HG02870 (cell line): ENCODE data around the gene COLEC12.
"Not testable (repeated sequence)": the region's sequence is repeated elsewhere in the genome, so short reads cannot be mapped to it uniquely, and the experiment has no call there.

Experiments
- ATAC-seq: cut with Tn5 transposase; IDR thresholded peaks from one replicate; pipeline ENCODE4 v1.9.1; 2021; ENCODE audit warnings: mild to moderate bottlenecking, moderate library complexity; ENCODE audit not compliant: unreplicated experiment

The COLEC12 gene

GRCh38 chr18:415617-416612, 84.6 kb downstream of the COLEC12 start:
- no peak for ATAC-seq

GRCh38 chr18:415047-415446, 85.5 kb downstream of the COLEC12 start:
- ATAC-seq: no peak

DNA sequence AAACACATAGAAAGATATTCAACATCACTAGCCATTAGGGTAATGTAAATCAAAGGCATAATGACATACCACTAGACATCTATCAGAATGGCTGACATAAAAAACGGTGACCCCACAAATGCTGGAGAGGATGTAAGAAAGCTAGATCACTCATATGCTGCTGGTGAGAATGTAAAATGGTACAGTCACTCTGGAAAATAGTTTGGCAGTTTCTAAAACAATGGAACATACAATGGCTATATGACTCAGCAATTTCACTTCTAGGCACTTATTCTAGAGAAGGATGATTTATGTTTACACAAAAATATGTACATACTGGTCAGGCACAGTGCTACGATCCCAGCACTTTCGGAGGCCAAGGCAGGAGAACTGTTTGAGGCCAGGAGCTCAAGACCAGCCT, 87.3 kb downstream of the COLEC12 start:
- no peak for ATAC-seq

DNA sequence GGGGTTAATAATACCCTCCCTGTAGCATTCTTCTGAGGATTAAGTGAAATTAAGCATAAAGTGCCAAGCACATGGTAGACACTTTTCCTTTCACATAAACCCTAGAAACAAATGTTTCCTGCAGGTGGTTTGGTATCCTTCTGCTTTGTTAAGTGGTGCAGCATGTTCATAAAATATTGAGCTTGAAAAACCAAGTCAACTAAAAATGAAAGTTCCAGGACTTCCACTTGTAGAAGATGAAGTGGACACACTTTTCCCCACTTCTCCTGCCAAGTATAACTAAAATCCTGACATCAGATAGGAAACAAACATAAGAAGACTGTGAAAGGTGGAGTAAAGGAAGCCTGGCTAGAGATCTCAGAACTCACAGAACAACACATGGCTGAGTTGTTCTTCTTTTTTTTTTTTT, 90.5 kb downstream of the COLEC12 start:
- ATAC-seq: no peak

- no peak for ATAC-seq
Observed at GRCh38 chr18:408367-408766, 92.1 kb downstream of the COLEC12 start.

- ATAC-seq: no peak
Observed at GRCh38 chr18:407626-408224, 92.8 kb downstream of the COLEC12 start.

DNA sequence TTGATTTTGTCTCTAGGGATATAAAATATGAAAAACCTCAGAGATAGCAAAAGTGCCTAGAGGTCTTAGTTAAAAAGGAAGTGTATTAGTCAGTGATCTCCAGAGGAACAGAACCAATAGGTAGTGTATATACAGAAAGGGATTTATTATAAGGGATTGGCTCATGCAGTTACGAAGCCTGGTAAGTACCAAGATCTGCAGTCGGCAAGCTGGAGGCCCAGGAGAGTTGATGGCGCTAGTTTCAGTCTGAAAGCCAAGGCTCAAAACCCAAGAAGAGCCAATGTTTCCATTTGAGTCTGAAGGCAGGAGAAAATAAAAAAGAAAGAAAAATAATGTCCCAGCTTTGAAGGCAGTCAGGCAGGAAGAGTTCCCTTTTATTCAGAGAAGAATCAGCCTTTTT, 93.3 kb downstream of the COLEC12 start:
- ATAC-seq: no peak

GRCh38 chr18:406677-407076, 93.8 kb downstream of the COLEC12 start:
- ATAC-seq: no peak

DNA sequence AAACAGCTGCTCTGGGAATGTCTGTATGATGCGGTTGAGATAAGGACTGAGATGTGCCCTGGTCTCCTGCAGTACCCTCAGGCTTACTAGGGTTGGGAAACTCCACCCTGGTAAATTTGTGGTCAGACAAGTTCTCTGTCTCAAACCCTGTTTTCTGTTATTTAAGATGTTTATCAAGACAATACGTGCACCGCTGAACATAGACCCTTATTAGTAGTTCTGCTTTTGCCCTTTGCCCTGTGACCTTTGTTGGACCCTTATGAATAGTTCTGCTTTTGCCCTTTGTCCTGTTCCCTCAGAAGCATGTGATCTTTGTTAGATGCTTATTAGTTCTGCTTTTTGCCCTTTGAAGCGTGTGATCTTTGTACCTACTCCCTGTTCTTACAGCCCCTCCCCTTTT, 95.5 kb downstream of the COLEC12 start:
- ATAC-seq: not testable (repeated sequence)

DNA sequence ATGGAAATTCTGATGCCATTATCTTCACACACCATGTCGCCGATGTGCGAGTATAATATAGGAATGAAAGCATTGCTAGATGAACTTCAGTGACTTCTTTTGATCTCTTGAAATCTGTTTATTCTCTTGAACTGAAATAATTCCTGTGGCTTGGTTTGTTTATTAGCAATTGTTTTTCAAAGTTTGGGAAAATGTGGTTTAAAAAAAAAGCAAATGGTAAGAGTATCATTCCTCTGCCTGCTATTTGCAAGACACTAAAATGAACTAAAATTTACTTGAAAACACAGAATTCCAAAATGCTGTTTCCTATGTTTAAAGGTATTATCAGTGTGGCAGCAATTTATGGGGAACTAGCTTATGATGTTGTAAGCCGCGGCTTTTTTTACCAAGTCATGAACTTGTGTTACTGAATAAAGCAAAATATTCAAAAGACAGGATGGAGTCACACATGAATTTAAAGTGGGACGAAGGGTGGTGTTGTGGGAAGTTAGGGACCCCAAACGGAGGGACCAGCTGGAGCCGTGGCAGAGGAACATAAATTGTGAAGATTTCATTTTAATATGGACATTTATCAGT, 96.4 kb downstream of the COLEC12 start:
- no peak for ATAC-seq

DNA sequence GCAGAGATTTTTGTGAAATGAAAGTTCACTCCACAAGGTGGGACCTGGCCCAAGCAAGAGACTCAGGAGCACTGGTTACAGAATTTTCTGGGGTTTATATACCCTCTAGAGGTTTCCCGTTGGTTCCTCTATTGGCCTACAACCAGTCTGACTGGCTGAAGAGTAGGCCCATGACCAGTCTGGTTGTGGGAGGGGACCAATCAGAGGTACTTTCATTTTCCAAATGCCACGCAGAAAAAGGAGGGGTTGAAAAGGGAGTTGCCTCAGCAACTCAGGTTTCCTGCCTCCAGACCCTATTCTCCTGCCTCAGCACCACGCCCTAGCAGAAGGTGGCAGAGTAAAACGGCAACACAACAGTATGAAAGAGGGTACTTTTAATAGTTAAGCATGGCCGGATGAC, 98.4 kb downstream of the COLEC12 start:
- ATAC-seq: no peak

- ATAC-seq: no peak
Observed at GRCh38 chr18:400456-400855, 100.0 kb downstream of the COLEC12 start.

GRCh38 chr18:399631-400135, 100.8 kb downstream of the COLEC12 start:
- no peak for ATAC-seq

GRCh38 chr18:398935-399630, 101.4 kb downstream of the COLEC12 start:
- no peak for ATAC-seq

DNA sequence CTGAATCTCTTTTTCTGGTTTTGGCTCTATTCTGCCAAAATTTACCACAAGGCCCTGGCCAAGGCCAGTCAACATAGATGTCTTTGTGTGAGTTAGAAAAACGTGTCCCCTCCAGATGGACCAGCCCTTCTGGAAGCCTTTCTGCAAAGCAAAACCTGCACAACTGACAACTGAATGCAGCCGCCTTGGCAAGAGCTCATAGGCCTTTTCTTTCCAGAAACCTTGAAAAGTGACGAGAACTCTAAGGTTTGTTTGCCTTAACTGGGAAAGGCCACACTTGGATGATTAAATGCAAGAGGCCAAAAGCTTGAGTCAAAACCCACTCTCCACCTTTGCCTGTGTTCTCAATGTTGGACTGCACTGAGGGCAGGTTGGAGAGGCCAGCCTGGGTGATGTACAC, 103.9 kb downstream of the COLEC12 start:
- no peak for ATAC-seq

DNA sequence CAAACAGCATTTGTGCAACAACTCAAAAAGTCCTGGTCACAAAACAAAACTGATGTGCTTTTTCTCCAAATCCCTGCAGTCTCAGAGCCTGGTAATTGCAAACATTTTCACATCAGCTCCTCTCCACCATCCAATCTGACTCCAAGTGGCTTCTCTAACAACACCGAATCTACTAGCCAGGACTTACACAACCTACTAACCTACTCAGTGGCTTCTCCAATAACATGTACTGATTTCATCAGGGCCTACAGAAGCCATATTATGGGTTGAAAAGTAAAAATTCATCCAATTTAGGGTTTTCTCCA, 104.3 kb downstream of the COLEC12 start:
- ATAC-seq: no peak

- ATAC-seq: no peak
Observed at GRCh38 chr18:395456-396250, 104.8 kb downstream of the COLEC12 start.

- no peak for ATAC-seq
Observed at GRCh38 chr18:394987-395362, 105.5 kb downstream of the COLEC12 start.

DNA sequence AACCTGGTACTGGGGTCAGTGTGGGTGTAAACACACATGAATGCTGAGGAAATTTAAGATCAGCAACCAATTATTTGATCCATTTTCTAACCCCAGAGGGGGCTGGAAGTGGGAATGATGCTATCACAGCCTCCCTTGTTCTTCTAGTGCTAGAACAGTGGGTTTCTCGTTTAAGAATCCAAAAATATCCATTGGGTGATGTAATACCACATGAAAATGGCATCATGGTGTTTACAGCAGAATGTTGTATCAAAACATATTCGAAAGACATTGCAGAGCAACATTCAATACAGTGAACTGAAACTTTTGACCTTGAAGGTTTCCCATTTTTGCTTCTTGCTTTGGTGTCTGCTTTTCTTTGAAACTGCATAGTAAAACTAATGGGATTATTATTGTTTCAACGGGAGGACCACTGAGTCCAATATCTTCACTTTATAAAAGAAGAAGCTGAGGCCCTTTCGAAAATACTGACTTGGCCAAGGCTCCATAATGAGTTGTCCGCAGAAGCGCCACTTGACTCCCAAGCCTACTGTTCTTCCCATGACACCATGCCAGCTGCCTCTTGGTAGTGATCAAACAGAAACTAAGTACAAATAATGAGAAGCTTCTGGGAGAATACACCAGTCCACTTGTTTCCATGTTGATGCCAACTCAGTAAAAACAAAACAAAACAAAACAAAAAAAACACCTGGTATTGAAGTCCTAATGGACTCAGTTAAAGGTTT, 106.1 kb downstream of the COLEC12 start:
- no peak for ATAC-seq

- no peak for ATAC-seq
Observed at GRCh38 chr18:393574-393957, 106.9 kb downstream of the COLEC12 start.
